Stimulated activated naive CD8-positive, alpha-beta T cell treated with anti-CD3 and anti-CD28 coated beads, Interleukin-15, amount 100 ng/mL, for 72 hours (primary cell): ENCODE results near the gene NFIA.
A peak's percentile ranks its signal among the peaks of the same experiment; 100 is the strongest.

Source experiments
- ATAC-seq: fragments of 150-1000 bp; cut with Tn5 transposase; 2 replicates; pipeline ENCODE4 v1.10.0; 2021; ENCODE audit warnings: mild to moderate bottlenecking, moderate library complexity
- DNase-seq, 2 donors: peaks; one replicate each; pipeline ENCODE4 v3.0.0; 2021 to 2022
- H3K27ac Mint-ChIP-seq, 2 donors: one replicate each; pipeline ENCODE4 v1.8.0; 2022; ENCODE audit warnings: mild to moderate bottlenecking in 2 of 2, mixed read lengths in 2 of 2, moderate library complexity in 2 of 2
- H3K27me3 Mint-ChIP-seq: one replicate; pipeline ENCODE4 v1.8.0; 2022; ENCODE audit warnings: mixed read lengths
- H3K4me1 Mint-ChIP-seq: one replicate; pipeline ENCODE4 v1.8.0; 2022; ENCODE audit warnings: mild to moderate bottlenecking, mixed read lengths
- H3K4me3 Mint-ChIP-seq, 2 donors: one replicate each; pipeline ENCODE4 v1.8.0; 2022; ENCODE audit warnings: mild to moderate bottlenecking in 2 of 2, mixed read lengths in 2 of 2, moderate library complexity in 1 of 2
- H3K9me3 Mint-ChIP-seq, 2 donors: one replicate each; pipeline ENCODE4 v1.8.0; 2022; ENCODE audit warnings: mixed read lengths in 2 of 2

NFIA gene

GRCh38 chr1:61138305-61138704 lies 55.9 kb downstream of the NFIA start:
- Mint-ChIP-seq H3K9me3 (no peaks in the 10 kb centered on the region), H3K27me3 (peaks cover 10% of the 10 kb centered on the region), H3K27ac (no peak overlapping the region), H3K4me1 (peaks cover 5% of the 10 kb centered on the region), H3K4me3 (no peak overlapping the region)
- no peak for ATAC-seq
- no peak for DNase-seq

- no peak overlapping the region for H3K27ac Mint-ChIP-seq
- DNase-seq (no peak), ATAC-seq (no peak)
- no peak overlapping the region for H3K4me3 Mint-ChIP-seq
- H3K4me1 Mint-ChIP-seq: peaks cover 5% of the 10 kb centered on the region
- H3K27me3 Mint-ChIP-seq: peaks cover 4% of the 10 kb centered on the region
- H3K9me3 Mint-ChIP-seq: no peaks in the 10 kb centered on the region
Measured at GRCh38 chr1:61138921-61139774, 56.8 kb downstream of the NFIA start.

- DNase-seq (no peak), ATAC-seq (no peak)
- Mint-ChIP-seq H3K4me1 (peaks cover 5% of the 10 kb centered on the region), H3K4me3 (no peak overlapping the region), H3K27ac (no peak overlapping the region), H3K9me3 (no peaks in the 10 kb centered on the region), H3K27me3 (no peaks in the 10 kb centered on the region)
Measured at GRCh38 chr1:61139775-61140549, 57.6 kb downstream of the NFIA start.

- Mint-ChIP-seq H3K27ac (no peak overlapping the region), H3K4me1 (peaks cover 5% of the 10 kb centered on the region), H3K4me3 (no peak overlapping the region), H3K27me3 (no peaks in the 10 kb centered on the region), H3K9me3 (no peaks in the 10 kb centered on the region)
- DNase-seq (no peak), ATAC-seq (peak; percentile 74)
Measured at GRCh38 chr1:61140778-61141177, 58.4 kb downstream of the NFIA start.

- no peak overlapping the region for H3K4me3 Mint-ChIP-seq
- DNase-seq: no peak
- no peak overlapping the region for H3K27ac Mint-ChIP-seq
- H3K4me1 Mint-ChIP-seq: peaks cover 5% of the 10 kb centered on the region
- no peaks in the 10 kb centered on the region for H3K9me3 Mint-ChIP-seq
- H3K27me3 Mint-ChIP-seq: no peaks in the 10 kb centered on the region
- ATAC-seq: no peak
Measured at GRCh38 chr1:61141288-61142042, 59.1 kb downstream of the NFIA start.

GRCh38 chr1:61142043-61142440 lies 59.7 kb downstream of the NFIA start:
- ATAC-seq (no peak), DNase-seq (no peak)
- Mint-ChIP-seq H3K27me3 (no peaks in the 10 kb centered on the region), H3K4me1 (peaks cover 5% of the 10 kb centered on the region), H3K27ac (no peak overlapping the region), H3K9me3 (no peaks in the 10 kb centered on the region), H3K4me3 (no peak overlapping the region)

- Mint-ChIP-seq H3K27me3 (no peaks in the 10 kb centered on the region), H3K9me3 (no peaks in the 10 kb centered on the region), H3K4me1 (peaks cover 5% of the 10 kb centered on the region), H3K4me3 (no peak overlapping the region), H3K27ac (no peak overlapping the region)
- DNase-seq (no peak), ATAC-seq (no peak)
Measured at GRCh38 chr1:61142726-61143500, 60.6 kb downstream of the NFIA start.

- Mint-ChIP-seq H3K4me1 (peaks cover 5% of the 10 kb centered on the region), H3K9me3 (no peaks in the 10 kb centered on the region), H3K27me3 (no peaks in the 10 kb centered on the region), H3K4me3 (no peak overlapping the region), H3K27ac (no peak overlapping the region)
- no peak for DNase-seq
- ATAC-seq: no peak
Measured at GRCh38 chr1:61143821-61144424, 61.6 kb downstream of the NFIA start.

GRCh38 chr1:61149010-61149860 lies 66.9 kb downstream of the NFIA start:
- ATAC-seq (no peak), DNase-seq (no peak)
- Mint-ChIP-seq H3K27me3 (peaks cover 8% of the 10 kb centered on the region), H3K9me3 (no peaks in the 10 kb centered on the region), H3K27ac (no peak overlapping the region), H3K4me1 (no peaks in the 10 kb centered on the region), H3K4me3 (no peak overlapping the region)

GRCh38 chr1:61151565-61151964 lies 69.2 kb downstream of the NFIA start:
- no peak overlapping the region for H3K4me3 Mint-ChIP-seq
- H3K4me1 Mint-ChIP-seq: no peaks in the 10 kb centered on the region
- ATAC-seq (no peak), DNase-seq (no peak)
- H3K27ac Mint-ChIP-seq: no peak overlapping the region
- H3K27me3 Mint-ChIP-seq: peaks cover 8% of the 10 kb centered on the region
- no peaks in the 10 kb centered on the region for H3K9me3 Mint-ChIP-seq

GRCh38 chr1:61152066-61152465 lies 69.7 kb downstream of the NFIA start:
- Mint-ChIP-seq H3K27ac (no peak overlapping the region), H3K9me3 (no peaks in the 10 kb centered on the region), H3K4me3 (no peak overlapping the region), H3K4me1 (peaks cover 2% of the 10 kb centered on the region), H3K27me3 (peaks cover 8% of the 10 kb centered on the region)
- no peak for DNase-seq
- ATAC-seq: no peak

GRCh38 chr1:61152469-61153105 lies 70.2 kb downstream of the NFIA start:
- no peaks in the 10 kb centered on the region for H3K9me3 Mint-ChIP-seq
- no peak overlapping the region for H3K4me3 Mint-ChIP-seq
- peaks cover 7% of the 10 kb centered on the region for H3K4me1 Mint-ChIP-seq
- H3K27me3 Mint-ChIP-seq: peaks cover 8% of the 10 kb centered on the region
- no peak for ATAC-seq
- DNase-seq: no peak
- H3K27ac Mint-ChIP-seq: no peak overlapping the region

GRCh38 chr1:61156576-61157467 lies 74.5 kb downstream of the NFIA start:
- H3K27ac Mint-ChIP-seq: no peak overlapping the region
- H3K4me3 Mint-ChIP-seq: no peak overlapping the region
- H3K4me1 Mint-ChIP-seq: peaks cover 31% of the 10 kb centered on the region
- ATAC-seq: peak; percentile 10
- no peak for DNase-seq
- no peaks in the 10 kb centered on the region for H3K9me3 Mint-ChIP-seq
- no peaks in the 10 kb centered on the region for H3K27me3 Mint-ChIP-seq
